HTERT RPE-1 (cell line): ENCODE measurements around the gene EVI2B.
"Not testable (repeated sequence)": the region's sequence is repeated elsewhere in the genome, so short reads cannot be mapped to it uniquely, and the experiment has no call there.

Experiments used
- in situ Hi-C: fragments of 300-500 bp; cut with MboI; formaldehyde crosslinking; loops from 4 replicates; pipeline ENCODE4 v1.14.3; 2020; ENCODE audit warnings: low sequenced_read_pairs

Gene EVI2B

DNA sequence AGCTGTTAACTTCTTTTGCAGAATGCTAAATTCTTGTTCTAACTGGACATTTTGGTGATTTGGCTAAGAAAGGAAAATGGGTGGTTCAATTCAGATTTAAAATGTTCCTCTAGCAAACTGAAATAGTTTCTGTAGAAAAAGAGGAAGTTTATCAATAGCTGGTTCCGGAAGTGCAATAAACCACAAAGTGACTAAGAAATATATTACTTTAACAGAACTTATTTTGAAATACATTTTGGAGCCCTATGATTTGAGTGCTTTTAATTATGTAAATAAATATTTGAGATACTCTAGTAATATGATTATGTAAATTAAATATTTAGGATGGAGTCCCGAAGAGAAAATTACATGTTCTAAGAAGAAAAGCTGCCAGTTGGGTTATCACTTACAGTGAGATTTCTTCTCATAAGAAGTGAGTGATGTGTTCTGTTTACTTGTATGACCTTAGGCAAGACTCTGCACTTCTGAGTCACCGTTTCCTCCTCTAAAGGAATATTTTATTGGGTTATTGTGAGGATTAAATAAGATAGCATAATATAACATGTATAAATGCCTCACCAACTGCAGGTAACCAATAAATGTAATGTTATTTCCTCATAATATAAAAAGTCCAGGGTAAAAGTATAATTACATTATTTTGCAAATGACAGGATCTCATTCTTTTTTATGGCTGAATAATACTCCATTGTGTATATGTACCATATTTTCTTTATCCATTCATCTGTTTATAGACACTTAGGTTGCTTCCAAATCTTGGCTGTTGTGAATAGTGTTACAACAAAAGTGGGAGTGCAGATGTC, at the start of gene EVI2B:
Gene EVI2B, minus strand, starts transcription at position 73 of the 800 bp plus-strand sequence. CDS start 8,445 bp downstream, outside the sequence.
- in situ Hi-C loops: no loop called here

DNA sequence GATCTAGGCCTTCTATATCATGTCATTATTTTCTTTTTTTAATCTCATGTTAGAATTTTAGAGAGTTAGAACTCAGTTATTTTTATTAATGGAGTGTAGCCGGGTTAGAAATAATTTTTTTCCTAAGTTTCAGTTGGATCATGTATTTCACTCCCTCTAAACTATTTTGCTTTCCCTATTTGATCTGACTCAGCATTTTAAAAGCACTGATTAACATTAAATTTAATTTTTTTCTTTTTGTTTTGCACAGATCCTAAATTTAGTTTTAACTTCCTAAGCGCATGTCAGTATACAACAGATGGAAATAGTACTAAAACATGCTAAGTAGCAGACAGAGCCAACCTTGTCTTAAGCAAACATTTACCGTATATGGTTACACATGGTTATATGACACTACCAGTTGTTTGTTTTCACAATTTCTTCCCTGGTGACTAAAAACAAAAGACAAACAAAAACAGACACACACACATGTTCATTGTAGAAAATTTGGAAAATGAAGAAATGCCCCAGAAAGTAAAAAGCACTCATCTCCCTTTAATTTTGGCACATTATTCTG, 44.1 kb upstream of the EVI2B start:
- in situ Hi-C loops: no loop called here

DNA sequence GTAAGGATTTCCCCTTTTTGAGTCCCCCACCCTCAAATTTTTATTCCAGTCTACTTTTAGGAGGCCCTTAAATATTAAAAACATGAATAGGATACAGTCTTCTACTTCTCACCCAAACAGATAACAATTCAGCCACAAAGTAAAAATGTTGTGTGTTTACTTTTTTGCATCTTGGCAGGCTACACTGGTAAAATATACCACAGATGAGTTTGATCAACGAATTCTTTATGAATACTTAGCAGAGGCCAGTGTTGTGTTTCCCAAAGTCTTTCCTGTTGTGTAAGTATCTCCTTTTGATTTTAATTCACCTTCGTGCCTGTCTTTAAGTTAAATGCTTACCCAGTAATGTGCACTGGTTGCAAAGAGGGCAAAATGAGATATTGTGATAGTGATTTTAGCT, 43.2 kb upstream of the EVI2B start:
- in situ Hi-C loops: no loop called here

DNA sequence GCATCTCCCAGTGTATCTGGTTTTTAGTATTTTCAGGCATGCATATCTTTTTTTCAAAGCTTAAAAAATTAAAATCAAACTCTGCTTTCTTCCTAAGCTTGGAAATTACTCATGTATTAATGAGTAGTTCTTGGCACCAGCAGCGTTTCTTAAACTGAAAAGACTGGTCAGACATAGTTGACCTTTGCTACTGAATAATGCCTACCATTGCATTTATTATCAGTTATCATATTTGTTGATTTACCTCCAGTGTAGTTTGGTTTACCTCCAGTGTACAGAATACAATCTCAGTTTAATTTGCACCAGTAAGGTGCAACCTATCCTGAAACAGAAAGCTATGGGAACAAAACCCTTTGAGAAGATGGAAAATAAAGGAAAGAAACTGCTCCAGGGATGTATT, 42.1 kb upstream of the EVI2B start:
- in situ Hi-C loops: no loop called here

DNA sequence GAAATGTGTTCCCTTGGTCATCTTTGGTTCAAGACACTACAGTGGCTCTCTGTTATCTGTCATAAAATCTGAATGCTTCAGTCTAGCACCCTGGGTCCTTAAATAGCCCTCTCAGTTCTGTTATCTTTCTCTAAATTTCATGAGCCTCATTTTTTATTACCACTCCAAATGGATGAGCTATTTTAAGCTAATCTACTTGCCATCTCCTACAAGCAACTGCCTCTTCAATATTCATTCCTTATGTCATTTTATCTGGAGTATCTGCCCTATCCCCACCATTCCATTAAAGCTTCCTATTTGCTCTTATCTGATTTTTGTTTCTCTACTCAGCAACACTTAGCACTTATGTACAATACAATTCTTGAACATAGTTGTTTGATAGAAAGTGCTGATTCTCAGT, 35.6 kb upstream of the EVI2B start:
- in situ Hi-C loops: no loop called here

- in situ Hi-C loops: not testable (repeated sequence)
Observed at GRCh38 chr17:31345191-31345747, 31.4 kb upstream of the EVI2B start.

- in situ Hi-C loops: no loop called here
Observed at GRCh38 chr17:31339906-31340661, 26.2 kb upstream of the EVI2B start.

- in situ Hi-C loops: no loop called here
Observed at GRCh38 chr17:31329221-31329620, 15.4 kb upstream of the EVI2B start.

- in situ Hi-C loops: no loop called here
Observed at GRCh38 chr17:31328160-31328535, 14.3 kb upstream of the EVI2B start.

GRCh38 chr17:31327534-31328159, 13.8 kb upstream of the EVI2B start:
- in situ Hi-C loops: no loop called here

- in situ Hi-C loops: no loop called here
Observed at GRCh38 chr17:31323551-31323950, 9.7 kb upstream of the EVI2B start.

DNA sequence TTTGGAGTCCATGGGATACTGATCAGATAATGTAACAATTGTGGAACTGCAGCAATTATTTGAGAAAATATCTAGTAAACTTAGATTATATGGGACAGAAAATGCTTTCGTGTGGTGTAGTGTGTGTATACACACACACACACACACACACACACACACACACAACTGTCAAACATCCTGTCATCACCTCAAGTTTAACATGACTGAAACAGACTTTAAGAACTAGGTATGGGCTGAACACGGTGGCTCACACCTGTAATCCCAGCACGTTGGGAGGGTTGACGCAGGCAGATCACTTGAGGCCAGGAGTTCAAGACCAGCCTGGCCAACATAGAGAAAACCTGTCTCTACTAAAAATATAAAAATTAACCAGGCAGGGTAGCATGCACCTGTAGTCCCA, 8.1 kb upstream of the EVI2B start:
- in situ Hi-C loops: no loop called here

GRCh38 chr17:31321481-31321880, 7.6 kb upstream of the EVI2B start, which contains the start of gene EVI2A:
Gene EVI2A, minus strand, starts transcription at chr17:31321622. Its CDS starts 2,609 bp downstream, at chr17:31319013.
- in situ Hi-C loops: no loop called here

DNA sequence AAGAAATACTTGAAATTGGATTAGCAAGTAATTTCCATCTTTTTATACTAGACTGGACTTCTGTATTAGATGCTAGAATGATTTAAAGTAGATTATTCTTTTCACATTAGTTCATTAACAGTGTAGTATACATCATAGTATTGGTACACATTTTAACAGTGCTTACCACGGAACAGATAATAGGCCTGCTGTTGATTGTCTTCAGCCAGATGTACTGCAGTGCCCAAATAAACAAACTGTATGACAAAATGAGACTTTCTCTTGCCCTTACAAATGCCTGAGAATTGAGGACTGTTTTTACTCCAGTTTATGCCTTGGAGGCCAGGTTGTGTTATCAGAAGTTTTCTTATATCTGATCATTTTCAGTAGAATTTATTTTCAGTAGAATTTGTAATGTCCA, 6.9 kb upstream of the EVI2B start:
- in situ Hi-C loops: no loop called here

DNA sequence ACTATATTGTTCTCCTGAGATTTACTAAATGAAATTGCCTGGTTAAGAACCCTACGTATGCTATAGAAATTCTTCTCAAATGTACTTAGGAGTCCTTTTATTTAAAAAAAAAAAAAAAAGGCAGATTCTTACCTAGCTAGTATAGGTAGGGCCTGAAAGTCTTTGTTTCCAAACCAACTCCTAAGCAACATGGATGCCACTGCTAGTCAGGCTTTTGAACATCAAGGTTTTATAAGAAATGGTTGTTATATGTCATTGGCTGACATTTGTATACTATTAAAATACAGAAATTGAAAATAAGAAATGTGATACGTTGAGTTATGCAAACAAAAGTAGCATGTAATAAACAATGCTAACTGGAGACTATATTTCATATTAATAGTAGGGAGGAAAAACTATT, 6.4 kb upstream of the EVI2B start:
- in situ Hi-C loops: no loop called here

DNA sequence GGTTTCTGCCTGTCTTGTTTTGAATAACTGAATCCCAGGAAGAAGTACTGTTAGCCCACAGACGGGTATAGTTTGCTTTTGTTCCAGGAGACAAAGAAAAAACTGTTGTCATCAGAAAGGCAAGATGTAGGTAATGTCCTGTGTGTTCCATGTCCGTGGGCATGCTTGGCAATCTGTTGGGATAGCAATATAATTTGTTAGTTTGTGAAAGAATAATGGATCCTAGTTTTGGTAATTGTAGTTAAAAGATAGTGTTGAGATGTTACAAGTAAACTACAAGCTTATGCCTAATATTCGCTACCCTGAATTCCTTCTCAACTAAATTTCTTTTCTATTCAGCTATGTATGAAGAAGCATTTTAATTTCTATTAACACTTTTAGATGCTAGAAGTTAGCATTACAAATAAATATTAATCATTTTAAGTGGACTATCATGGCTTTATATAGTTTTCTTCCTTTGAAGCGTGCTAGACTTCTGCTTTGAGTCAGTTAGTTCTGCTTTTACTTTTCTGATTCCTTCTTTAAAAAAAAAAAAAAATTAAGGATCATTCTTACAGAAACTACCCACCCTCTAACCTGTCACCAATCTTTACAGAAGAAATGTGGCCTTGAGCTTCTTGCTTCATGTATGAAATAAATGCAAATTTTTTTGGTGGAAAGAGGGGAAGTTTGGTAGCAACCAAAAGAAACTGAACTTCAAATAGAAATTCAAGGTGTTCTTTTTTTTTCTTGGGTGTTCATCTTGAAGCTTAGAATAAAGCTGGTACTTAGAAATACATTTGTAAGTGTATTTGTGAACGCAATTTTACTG, 5.2 kb upstream of the EVI2B start:
- in situ Hi-C loops: no loop called here

- in situ Hi-C loops: no loop called here
Observed at GRCh38 chr17:31318298-31318801, 4.5 kb upstream of the EVI2B start.

GRCh38 chr17:31314782-31315100, 887 bp upstream of the EVI2B start:
- in situ Hi-C loops: no loop called here

- in situ Hi-C loops: not testable (repeated sequence)
Observed at GRCh38 chr17:31312223-31312622, 1.6 kb downstream of the EVI2B start.

- in situ Hi-C loops: no loop called here
Observed at GRCh38 chr17:31311526-31311925, 2.3 kb downstream of the EVI2B start.
